Uterus (tissue), 2 donors: ENCODE results near the gene TRIM38.

ENCODE experiments used
- POLR2A ChIP-seq, 2 donors: fragments of 450-650 bp; IDR thresholded peaks; one replicate each; pipeline ENCODE4 v1.6.1; 2016; ENCODE audit warnings: antibody characterized with exemption in 2 of 2, mild to moderate bottlenecking in 1 of 2, moderate library complexity in 1 of 2
- TF ChIP-seq, protein P1 (sequence below), 4 experiments: fragments of 200-600 bp in 2 of 4; fragments of 450-650 bp in 2 of 4; sonication (generic) in 2 of 4; IDR thresholded peaks; one replicate each; pipeline ENCODE4 v1.5.1; 2016 to 2019; ENCODE audit warnings: antibody characterized with exemption in 4 of 4, mild to moderate bottlenecking in 2 of 4, moderate library complexity in 1 of 4

DNA sequence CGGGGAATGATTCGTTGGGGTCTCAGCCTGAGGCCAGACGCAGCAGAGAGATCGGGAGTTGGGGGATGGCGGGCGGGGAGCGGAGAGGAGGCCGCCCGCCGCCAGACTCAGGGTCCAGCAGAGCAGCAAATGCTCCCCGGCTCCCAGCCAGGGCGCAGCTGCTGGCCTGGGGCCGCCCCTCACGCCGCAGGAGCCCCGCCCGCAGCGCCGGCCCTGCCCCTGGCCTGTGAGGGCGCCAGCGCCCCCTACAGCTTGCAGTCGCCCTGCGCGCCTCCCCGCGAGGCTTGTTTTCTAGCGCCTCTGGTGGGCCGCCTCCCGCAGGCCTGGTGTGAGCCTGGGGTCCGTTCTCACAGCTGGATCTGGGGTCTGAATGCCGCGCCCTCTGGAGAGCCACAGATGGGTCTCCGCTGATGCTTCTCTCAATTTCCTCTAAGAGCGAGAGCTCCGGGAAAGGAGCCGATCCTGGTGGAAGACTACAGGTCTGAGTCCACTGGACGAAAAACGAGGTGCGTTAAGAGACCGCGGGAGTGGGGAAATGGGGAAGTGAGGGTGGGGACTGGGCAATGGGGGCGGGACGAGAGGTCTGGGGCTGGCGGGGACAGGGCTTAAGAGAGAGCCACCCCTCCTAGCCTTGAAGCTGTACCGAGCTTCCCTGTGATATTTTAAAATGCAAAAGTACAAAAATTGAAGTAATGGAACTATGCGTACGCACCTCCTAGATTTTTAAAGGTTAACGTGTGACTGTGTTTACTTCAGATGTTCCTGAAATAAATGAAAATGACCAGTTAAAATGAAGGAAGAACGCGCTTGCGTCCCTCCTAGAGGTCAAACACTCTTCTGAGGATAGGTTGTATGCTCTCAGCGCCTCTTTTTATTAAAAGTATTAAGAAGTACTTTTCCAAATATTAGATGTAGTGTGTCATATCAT lies 30.1 kb downstream of the TRIM38 start:
- TF ChIP-seq, protein P1, sequence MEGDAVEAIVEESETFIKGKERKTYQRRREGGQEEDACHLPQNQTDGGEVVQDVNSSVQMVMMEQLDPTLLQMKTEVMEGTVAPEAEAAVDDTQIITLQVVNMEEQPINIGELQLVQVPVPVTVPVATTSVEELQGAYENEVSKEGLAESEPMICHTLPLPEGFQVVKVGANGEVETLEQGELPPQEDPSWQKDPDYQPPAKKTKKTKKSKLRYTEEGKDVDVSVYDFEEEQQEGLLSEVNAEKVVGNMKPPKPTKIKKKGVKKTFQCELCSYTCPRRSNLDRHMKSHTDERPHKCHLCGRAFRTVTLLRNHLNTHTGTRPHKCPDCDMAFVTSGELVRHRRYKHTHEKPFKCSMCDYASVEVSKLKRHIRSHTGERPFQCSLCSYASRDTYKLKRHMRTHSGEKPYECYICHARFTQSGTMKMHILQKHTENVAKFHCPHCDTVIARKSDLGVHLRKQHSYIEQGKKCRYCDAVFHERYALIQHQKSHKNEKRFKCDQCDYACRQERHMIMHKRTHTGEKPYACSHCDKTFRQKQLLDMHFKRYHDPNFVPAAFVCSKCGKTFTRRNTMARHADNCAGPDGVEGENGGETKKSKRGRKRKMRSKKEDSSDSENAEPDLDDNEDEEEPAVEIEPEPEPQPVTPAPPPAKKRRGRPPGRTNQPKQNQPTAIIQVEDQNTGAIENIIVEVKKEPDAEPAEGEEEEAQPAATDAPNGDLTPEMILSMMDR (IDR thresholded peaks at IDR 0.05): peak; percentile 85 to 100 (median 99)
- peak; percentile 80 to 94 for TF ChIP-seq POLR2A (IDR thresholded peaks at IDR 0.05)
